ENCODE data around the gene HECA. TPM values are rescaled to one million over a fixed set of nuclear protein-coding genes. Genes with fewer than 3 reads are reported as not detected.
A peak's percentile ranks its signal among the peaks of the same experiment; 100 is the strongest.
"Not testable (repeated sequence)": the region's sequence is repeated elsewhere in the genome, so short reads cannot be mapped to it uniquely, and the experiment has no call there.

The HECA gene
- total RNA-seq, 1 experiment from 2014 or later: 90.8 TPM

DNA sequence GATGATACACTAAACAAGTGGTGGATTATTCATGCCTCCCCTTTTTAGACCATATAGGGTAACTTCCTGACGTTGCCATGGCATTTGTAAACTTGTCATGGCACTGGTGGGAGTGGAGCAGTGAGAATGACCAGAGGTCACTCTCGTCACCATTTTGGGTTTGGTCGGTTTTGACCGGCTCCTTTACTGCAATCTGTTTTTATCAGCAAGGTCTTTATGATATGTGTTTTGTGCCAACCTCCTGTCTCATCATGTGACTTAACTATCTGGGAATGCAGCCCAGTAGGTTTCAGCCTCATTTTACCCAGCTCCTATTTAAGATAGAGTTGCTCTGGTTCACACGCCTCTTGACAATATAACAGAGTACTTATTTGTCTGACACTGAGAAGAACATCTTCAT, 22.2 kb downstream of the HECA start:
- not testable (repeated sequence) for H2AFZ ChIP-seq (ENCODE audit: low read length); H4K20me1 ChIP-seq (ENCODE audit: insufficient read depth, low read depth, low read length); DNase-seq; H3K9me3 ChIP-seq (ENCODE audit: low read length); H3K9me2 ChIP-seq (replicated peaks; ENCODE audit: insufficient read depth, low read length); H3K36me3 ChIP-seq (ENCODE audit: insufficient read depth, low read length); H3K4me2 ChIP-seq (ENCODE audit: low read depth, low read length, poor library complexity, severe bottlenecking); H3K4me3 ChIP-seq (ENCODE audit: low read length); H3K27me3 ChIP-seq (ENCODE audit: low read length); H3K9ac ChIP-seq (ENCODE audit: low read length); H3K27ac ChIP-seq (ENCODE audit: low read length)
- Histone ChIP-seq H3K79me2 (ENCODE audit: low read length) (peaks cover 97% of the 10 kb centered on the region), H3K4me1 (ENCODE audit: low read length) (peaks cover 47% of the 10 kb centered on the region)

DNA sequence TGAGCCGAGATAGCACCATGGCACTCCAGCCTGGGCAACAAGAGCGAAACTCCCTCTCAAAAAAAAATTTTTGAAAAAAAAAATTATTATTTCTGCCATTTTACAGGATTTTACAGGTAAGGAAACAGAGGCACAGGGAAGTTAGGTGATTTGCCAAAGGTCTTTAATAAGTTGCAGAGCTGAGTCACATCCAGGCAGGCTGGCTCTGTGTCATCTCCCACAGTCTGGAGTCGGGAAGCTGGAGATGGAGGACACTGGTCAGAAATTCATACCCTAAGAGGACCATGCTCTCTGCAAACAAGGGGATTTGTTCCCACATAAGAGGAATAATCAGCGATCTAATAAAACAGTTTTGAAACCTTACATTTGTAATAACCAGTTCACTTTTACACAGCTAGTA, 24.1 kb downstream of the HECA start:
- peaks cover 97% of the 10 kb centered on the region for H3K79me2 ChIP-seq (ENCODE audit: low read length)
- peaks cover 16% of the 10 kb centered on the region; the same call in 1 of the 2 replicates for H4K20me1 ChIP-seq (ENCODE audit: insufficient read depth, low read depth, low read length)
- no peak overlapping the region for H3K4me3 ChIP-seq (ENCODE audit: low read length)
- DNase-seq: no peak
- no peaks in the 10 kb centered on the region for H3K9me2 ChIP-seq (replicated peaks; ENCODE audit: insufficient read depth, low read length)
- H3K27ac ChIP-seq (ENCODE audit: low read length): peak overlapping the region; percentile 76
- peaks cover 14% of the 10 kb centered on the region for H3K36me3 ChIP-seq (ENCODE audit: insufficient read depth, low read length)
- H3K9ac ChIP-seq (ENCODE audit: low read length): 0 out of 2 replicates have a peak overlapping the region, but pooled peaks have one; percentile 3
- H3K27me3 ChIP-seq (ENCODE audit: low read length): no peaks in the 10 kb centered on the region
- peaks cover 59% of the 10 kb centered on the region for H3K4me1 ChIP-seq (ENCODE audit: low read length)
- H2AFZ ChIP-seq (ENCODE audit: low read length): no peak overlapping the region
- H3K9me3 ChIP-seq (ENCODE audit: low read length): no peaks in the 10 kb centered on the region
- H3K4me2 ChIP-seq (ENCODE audit: low read depth, low read length, poor library complexity, severe bottlenecking): peak overlapping the region; percentile 15

DNA sequence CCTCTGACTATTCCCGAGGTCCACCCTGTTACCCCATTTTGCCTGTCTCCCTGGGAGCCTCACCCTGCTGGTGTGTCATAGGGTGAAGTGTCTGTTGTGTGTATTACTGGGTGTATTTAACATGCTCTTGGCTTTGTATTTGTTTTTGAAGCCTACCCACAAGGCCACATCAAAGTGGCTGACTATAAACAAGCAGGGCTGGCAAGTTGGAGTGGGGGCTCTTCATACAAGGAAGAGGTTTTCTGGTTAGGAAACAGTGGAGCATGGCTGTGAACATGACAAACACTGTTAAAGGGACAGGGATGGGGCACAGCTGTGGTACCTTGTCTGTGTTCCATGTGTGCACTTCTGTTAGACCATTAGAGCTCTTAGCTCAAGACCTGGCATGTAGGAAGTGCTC, 26.3 kb downstream of the HECA start:
- Histone ChIP-seq H3K4me2 (ENCODE audit: low read depth, low read length, poor library complexity, severe bottlenecking) (peak overlapping the region; percentile 50), H3K27me3 (ENCODE audit: low read length) (no peaks in the 10 kb centered on the region), H3K79me2 (ENCODE audit: low read length) (peaks cover 98% of the 10 kb centered on the region), H3K4me3 (ENCODE audit: low read length) (no peak overlapping the region), H3K4me1 (ENCODE audit: low read length) (peaks cover 65% of the 10 kb centered on the region), H2AFZ (ENCODE audit: low read length) (no peak overlapping the region), H4K20me1 (ENCODE audit: insufficient read depth, low read depth, low read length) (peaks cover 29% of the 10 kb centered on the region; the same call in 1 of the 2 replicates), H3K27ac (ENCODE audit: low read length) (peak overlapping the region; percentile 76), H3K36me3 (ENCODE audit: insufficient read depth, low read length) (peaks cover 16% of the 10 kb centered on the region), H3K9me2 (replicated peaks; ENCODE audit: insufficient read depth, low read length) (no peaks in the 10 kb centered on the region), H3K9me3 (ENCODE audit: low read length) (no peaks in the 10 kb centered on the region), H3K9ac (ENCODE audit: low read length) (peak overlapping the region; percentile 14; the same call in 1 of the 2 replicates)
- no peak for DNase-seq

GRCh38 chr6:139161817-139162284, 27.0 kb downstream of the HECA start:
- H3K27ac ChIP-seq (ENCODE audit: low read length): peak overlapping the region; percentile 76
- H2AFZ ChIP-seq (ENCODE audit: low read length): no peak overlapping the region
- H4K20me1 ChIP-seq (ENCODE audit: insufficient read depth, low read depth, low read length): peaks cover 29% of the 10 kb centered on the region; the same call in 1 of the 2 replicates
- H3K4me3 ChIP-seq (ENCODE audit: low read length): no peak overlapping the region
- H3K79me2 ChIP-seq (ENCODE audit: low read length): peaks cover 98% of the 10 kb centered on the region
- no peaks in the 10 kb centered on the region for H3K9me2 ChIP-seq (replicated peaks; ENCODE audit: insufficient read depth, low read length)
- peak; percentile 64 for DNase-seq
- no peaks in the 10 kb centered on the region for H3K27me3 ChIP-seq (ENCODE audit: low read length)
- H3K36me3 ChIP-seq (ENCODE audit: insufficient read depth, low read length): peaks cover 18% of the 10 kb centered on the region
- H3K4me1 ChIP-seq (ENCODE audit: low read length): peaks cover 65% of the 10 kb centered on the region
- H3K4me2 ChIP-seq (ENCODE audit: low read depth, low read length, poor library complexity, severe bottlenecking): peak overlapping the region; percentile 50
- no peak overlapping the region for H3K9ac ChIP-seq (ENCODE audit: low read length)
- H3K9me3 ChIP-seq (ENCODE audit: low read length): no peaks in the 10 kb centered on the region

- peaks cover 100% of the 10 kb centered on the region for H3K79me2 ChIP-seq (ENCODE audit: low read length)
- peak; percentile 49 for DNase-seq
- no peaks in the 10 kb centered on the region for H3K9me2 ChIP-seq (replicated peaks; ENCODE audit: insufficient read depth, low read length)
- no peak overlapping the region for H3K4me2 ChIP-seq (ENCODE audit: low read depth, low read length, poor library complexity, severe bottlenecking)
- peaks cover 64% of the 10 kb centered on the region for H3K4me1 ChIP-seq (ENCODE audit: low read length)
- H3K9me3 ChIP-seq (ENCODE audit: low read length): no peaks in the 10 kb centered on the region
- H3K27me3 ChIP-seq (ENCODE audit: low read length): no peaks in the 10 kb centered on the region
- H2AFZ ChIP-seq (ENCODE audit: low read length): no peak overlapping the region
- peaks cover 27% of the 10 kb centered on the region; the same call in 1 of the 2 replicates for H3K36me3 ChIP-seq (ENCODE audit: insufficient read depth, low read length)
- no peak overlapping the region for H3K4me3 ChIP-seq (ENCODE audit: low read length)
- H3K9ac ChIP-seq (ENCODE audit: low read length): no peak overlapping the region
- H4K20me1 ChIP-seq (ENCODE audit: insufficient read depth, low read depth, low read length): peaks cover 36% of the 10 kb centered on the region; the same call in 1 of the 2 replicates
- no peak overlapping the region for H3K27ac ChIP-seq (ENCODE audit: low read length)
These were observed 29.1 kb downstream of the HECA start for GRCh38 chr6:139164001-139164400.

GRCh38 chr6:139165324-139165723, 30.4 kb downstream of the HECA start:
- no peak overlapping the region for H3K4me2 ChIP-seq (ENCODE audit: low read depth, low read length, poor library complexity, severe bottlenecking)
- no peak overlapping the region for H2AFZ ChIP-seq (ENCODE audit: low read length)
- peaks cover 51% of the 10 kb centered on the region for H3K4me1 ChIP-seq (ENCODE audit: low read length)
- peaks cover 98% of the 10 kb centered on the region for H3K79me2 ChIP-seq (ENCODE audit: low read length)
- H3K9ac ChIP-seq (ENCODE audit: low read length): no peak overlapping the region
- no peaks in the 10 kb centered on the region for H3K9me3 ChIP-seq (ENCODE audit: low read length)
- no peak overlapping the region for H3K4me3 ChIP-seq (ENCODE audit: low read length)
- peak; percentile 48 for DNase-seq
- H3K27ac ChIP-seq (ENCODE audit: low read length): 0 out of 2 replicates have a peak overlapping the region, but pooled peaks have one; percentile 18
- H3K9me2 ChIP-seq (replicated peaks; ENCODE audit: insufficient read depth, low read length): no peaks in the 10 kb centered on the region
- no peaks in the 10 kb centered on the region for H3K27me3 ChIP-seq (ENCODE audit: low read length)
- peaks cover 36% of the 10 kb centered on the region; the same call in 1 of the 2 replicates for H4K20me1 ChIP-seq (ENCODE audit: insufficient read depth, low read depth, low read length)
- peaks cover 30% of the 10 kb centered on the region; the same call in 1 of the 2 replicates for H3K36me3 ChIP-seq (ENCODE audit: insufficient read depth, low read length)

DNA sequence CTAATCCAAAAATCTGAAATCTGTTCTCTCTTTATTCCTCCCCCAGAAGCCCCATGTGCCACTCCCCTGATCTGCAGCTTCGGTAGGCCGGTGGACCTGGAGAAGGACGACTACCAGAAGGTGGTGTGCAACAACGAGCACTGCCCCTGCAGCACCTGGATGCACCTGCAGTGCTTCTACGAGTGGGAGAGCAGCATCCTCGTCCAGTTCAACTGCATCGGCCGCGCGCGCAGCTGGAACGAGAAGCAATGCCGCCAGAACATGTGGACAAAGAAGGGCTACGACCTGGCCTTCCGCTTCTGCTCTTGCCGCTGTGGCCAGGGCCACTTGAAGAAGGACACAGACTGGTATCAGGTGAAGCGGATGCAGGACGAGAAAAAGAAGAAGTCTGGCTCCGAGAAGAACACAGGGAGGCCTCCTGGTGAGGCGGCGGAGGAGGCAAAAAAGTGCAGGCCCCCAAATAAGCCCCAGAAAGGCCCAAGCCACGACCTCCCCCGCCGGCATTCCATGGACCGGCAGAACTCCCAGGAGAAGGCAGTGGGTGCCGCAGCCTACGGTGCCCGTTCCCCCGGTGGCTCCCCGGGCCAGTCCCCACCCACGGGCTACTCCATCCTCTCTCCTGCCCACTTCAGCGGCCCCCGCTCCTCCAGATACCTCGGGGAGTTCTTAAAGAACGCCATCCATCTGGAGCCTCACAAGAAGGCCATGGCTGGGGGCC, 31.5 kb downstream of the HECA start:
- no peak overlapping the region for H3K27ac ChIP-seq (ENCODE audit: low read length)
- H3K9ac ChIP-seq (ENCODE audit: low read length): no peak overlapping the region
- peaks cover 36% of the 10 kb centered on the region; the same call in 1 of the 2 replicates for H4K20me1 ChIP-seq (ENCODE audit: insufficient read depth, low read depth, low read length)
- no peak for DNase-seq
- H3K36me3 ChIP-seq (ENCODE audit: insufficient read depth, low read length): peaks cover 30% of the 10 kb centered on the region; the same call in 1 of the 2 replicates
- H3K27me3 ChIP-seq (ENCODE audit: low read length): no peaks in the 10 kb centered on the region
- no peak overlapping the region for H3K4me3 ChIP-seq (ENCODE audit: low read length)
- no peak overlapping the region for H3K4me2 ChIP-seq (ENCODE audit: low read depth, low read length, poor library complexity, severe bottlenecking)
- H3K79me2 ChIP-seq (ENCODE audit: low read length): peaks cover 98% of the 10 kb centered on the region
- no peak overlapping the region for H2AFZ ChIP-seq (ENCODE audit: low read length)
- no peaks in the 10 kb centered on the region for H3K9me3 ChIP-seq (ENCODE audit: low read length)
- H3K4me1 ChIP-seq (ENCODE audit: low read length): peaks cover 40% of the 10 kb centered on the region
- no peaks in the 10 kb centered on the region for H3K9me2 ChIP-seq (replicated peaks; ENCODE audit: insufficient read depth, low read length)

DNA sequence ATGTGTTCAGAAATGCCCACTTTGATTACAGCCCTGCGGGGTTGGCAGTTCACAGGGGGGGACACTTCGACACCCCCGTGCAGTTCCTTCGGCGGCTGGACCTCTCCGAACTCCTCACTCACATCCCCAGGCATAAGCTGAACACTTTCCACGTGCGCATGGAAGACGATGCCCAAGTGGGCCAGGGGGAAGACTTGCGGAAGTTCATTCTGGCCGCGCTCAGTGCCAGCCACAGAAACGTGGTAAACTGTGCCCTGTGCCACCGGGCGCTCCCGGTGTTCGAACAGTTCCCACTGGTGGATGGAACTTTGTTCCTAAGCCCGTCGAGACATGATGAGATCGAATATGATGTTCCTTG, 32.1 kb downstream of the HECA start:
- H3K9ac ChIP-seq (ENCODE audit: low read length): no peak overlapping the region
- H3K36me3 ChIP-seq (ENCODE audit: insufficient read depth, low read length): peaks cover 30% of the 10 kb centered on the region; the same call in 1 of the 2 replicates
- no peak for DNase-seq
- H3K27ac ChIP-seq (ENCODE audit: low read length): no peak overlapping the region
- peaks cover 98% of the 10 kb centered on the region for H3K79me2 ChIP-seq (ENCODE audit: low read length)
- H4K20me1 ChIP-seq (ENCODE audit: insufficient read depth, low read depth, low read length): peaks cover 31% of the 10 kb centered on the region; the same call in 1 of the 2 replicates
- no peak overlapping the region for H3K4me2 ChIP-seq (ENCODE audit: low read depth, low read length, poor library complexity, severe bottlenecking)
- no peak overlapping the region for H3K4me3 ChIP-seq (ENCODE audit: low read length)
- peaks cover 35% of the 10 kb centered on the region for H3K4me1 ChIP-seq (ENCODE audit: low read length)
- no peak overlapping the region for H2AFZ ChIP-seq (ENCODE audit: low read length)
- no peaks in the 10 kb centered on the region for H3K9me2 ChIP-seq (replicated peaks; ENCODE audit: insufficient read depth, low read length)
- H3K27me3 ChIP-seq (ENCODE audit: low read length): no peaks in the 10 kb centered on the region
- H3K9me3 ChIP-seq (ENCODE audit: low read length): no peaks in the 10 kb centered on the region
